ENCODE data around the gene SPEG.
A peak's percentile ranks its signal among the peaks of the same experiment; 100 is the strongest.
"Not testable (repeated sequence)": the region's sequence is repeated elsewhere in the genome, so short reads cannot be mapped to it uniquely, and the experiment has no call there.

SPEG gene

DNA sequence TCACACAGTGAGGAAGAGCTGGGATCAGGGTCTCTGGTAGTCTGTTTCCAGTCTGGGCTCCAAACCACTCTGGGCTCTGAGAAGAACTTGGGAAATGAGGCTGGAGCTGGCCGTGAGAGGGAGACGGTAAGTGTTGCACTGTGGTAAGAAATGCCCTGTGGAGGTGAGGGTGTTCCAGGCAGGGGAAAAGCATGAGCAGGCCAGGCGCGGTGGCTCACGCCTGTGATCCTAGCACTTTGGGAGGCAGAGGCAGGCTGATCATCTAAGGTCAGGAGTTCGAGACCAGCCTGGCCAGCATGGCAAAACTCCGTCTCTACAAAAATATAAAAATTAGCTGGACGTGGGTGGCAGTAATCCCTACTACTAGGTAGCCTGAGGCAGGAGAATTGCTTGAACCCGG is 30.8 kb upstream of the SPEG start:
- intact Hi-C loops (cut with DNase I): loop anchor here (1.0 kb wide), 1 partner anchor 126 kb away; no protein-coding TSS in a partner anchor
- DNase-seq: peak in 1 of 10 donors; percentile 45

GRCh38 chr2:219404291-219404910 is 30.2 kb upstream of the SPEG start:
- DNase-seq: peak in 1 of 10 donors; percentile 59
- intact Hi-C loops (cut with DNase I): no loop called here

DNA sequence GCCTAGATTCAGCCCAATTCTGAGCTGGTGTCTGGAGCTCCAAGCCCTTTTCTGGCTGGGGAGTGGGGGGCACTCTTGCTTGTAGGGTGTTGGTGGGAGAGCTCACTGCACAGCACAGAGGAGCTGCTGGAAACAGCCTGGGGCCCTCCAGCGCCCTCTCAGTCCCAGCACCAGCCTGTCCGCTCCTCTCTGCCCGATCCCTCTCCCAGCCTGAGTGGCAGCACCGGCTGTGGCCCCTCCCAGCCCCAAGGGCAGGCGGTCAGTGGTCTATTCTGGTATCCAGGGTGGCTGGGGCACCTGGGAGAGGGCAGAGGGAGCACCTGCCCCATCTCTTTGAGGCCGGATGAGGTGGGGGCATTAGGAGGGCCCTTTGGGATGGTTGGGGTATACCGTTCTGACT is 29.7 kb upstream of the SPEG start:
- intact Hi-C loops (cut with DNase I): no loop called here
- DNase-seq: peak in 1 of 10 donors; percentile 73

- DNase-seq: no peak
- intact Hi-C loops (cut with DNase I): no loop called here
Observed at GRCh38 chr2:219405451-219405850, 29.2 kb upstream of the SPEG start.

DNA sequence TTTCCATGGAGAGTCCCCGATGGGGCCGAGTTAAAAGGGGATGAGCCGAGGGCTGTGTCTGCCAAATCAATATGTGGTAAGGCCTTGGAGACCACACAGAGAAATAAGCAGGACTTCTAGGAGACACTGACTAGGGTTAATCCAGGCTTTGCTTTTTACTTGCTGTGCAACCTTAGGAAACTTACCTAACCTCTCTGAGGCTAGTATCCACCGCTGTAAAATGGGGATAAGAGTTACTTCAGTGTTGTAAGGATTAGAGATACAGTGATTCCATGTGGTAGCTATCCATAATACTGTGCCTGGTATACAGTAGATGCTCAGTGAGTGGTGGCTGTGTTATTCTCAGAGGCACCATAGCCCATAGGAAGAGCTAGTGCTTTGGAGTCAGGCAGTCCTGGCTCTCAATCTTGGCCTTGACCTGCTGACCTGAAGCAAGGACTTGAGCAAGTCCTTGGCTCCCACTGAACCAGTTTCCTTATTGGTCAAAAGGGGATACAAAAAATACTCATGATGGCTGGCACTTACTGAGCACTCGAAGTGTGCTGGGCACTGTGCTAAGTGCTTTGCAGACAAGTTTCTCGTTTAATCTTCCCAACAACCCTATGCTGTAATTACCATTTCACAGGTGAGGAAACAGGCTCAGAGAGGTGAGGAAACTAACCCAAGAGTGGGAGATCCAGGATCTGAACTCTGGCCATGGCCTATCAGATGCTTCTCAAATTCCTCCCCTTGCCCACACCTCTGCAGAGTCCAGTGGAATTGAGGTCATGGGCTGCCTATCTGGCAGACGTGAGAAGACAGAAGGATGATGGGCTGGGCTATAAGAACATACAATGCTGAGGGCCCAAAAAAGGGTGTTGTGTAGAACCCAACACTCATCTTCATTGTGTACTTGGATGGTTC is 28.4 kb upstream of the SPEG start:
- no peak for DNase-seq

GRCh38 chr2:219406861-219407230 is 27.8 kb upstream of the SPEG start:
- no peak for DNase-seq
- intact Hi-C loops (cut with DNase I): no loop called here

More for the DNA sequence above, 28.4 kb upstream of the SPEG start:
- intact Hi-C loops (cut with DNase I): no loop called here

GRCh38 chr2:219407343-219407742 is 27.3 kb upstream of the SPEG start:
- intact Hi-C loops (cut with DNase I): not testable (repeated sequence)

GRCh38 chr2:219408204-219408603 is 26.4 kb upstream of the SPEG start:
- DNase-seq: no peak

More at GRCh38 chr2:219407343-219407742, 27.3 kb upstream of the SPEG start:
- DNase-seq: not testable (repeated sequence)

DNA sequence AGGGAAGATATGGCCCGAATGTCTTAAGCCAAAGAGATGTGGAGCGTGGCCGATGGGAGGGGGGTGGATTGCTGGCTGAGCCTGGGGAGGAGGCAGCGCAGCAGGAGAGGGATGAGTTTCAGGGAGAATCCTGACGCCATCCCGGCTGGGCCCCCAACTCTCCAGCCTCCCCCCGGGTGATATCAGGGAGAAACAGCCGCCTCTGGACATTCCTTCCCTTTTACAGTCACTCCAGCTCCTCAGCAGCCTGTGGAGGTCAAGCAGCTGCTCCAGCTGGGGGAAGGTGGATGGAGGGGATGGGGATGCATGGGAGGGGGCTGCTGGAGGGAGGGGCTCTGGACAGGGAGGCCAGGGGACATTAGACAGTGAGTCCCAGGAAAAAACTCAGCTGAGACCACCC is 26.0 kb upstream of the SPEG start:
- peak in 1 of 10 donors; percentile 46 for DNase-seq
- intact Hi-C loops (cut with DNase I): no loop called here

More at GRCh38 chr2:219408204-219408603, 26.4 kb upstream of the SPEG start:
- intact Hi-C loops (cut with DNase I): no loop called here

GRCh38 chr2:219409619-219410018 is 25.0 kb upstream of the SPEG start:
- DNase-seq: no peak
- intact Hi-C loops (cut with DNase I): no loop called here

- intact Hi-C loops (cut with DNase I): no loop called here
- DNase-seq: no peak
Observed at GRCh38 chr2:219410390-219410789, 24.3 kb upstream of the SPEG start.

- intact Hi-C loops (cut with DNase I): no loop called here
- no peak for DNase-seq
Observed at GRCh38 chr2:219414857-219415256, 19.8 kb upstream of the SPEG start.

- DNase-seq: peak in 1 of 10 donors; percentile 22
- intact Hi-C loops (cut with DNase I): no loop called here
Observed at GRCh38 chr2:219415580-219416234, 18.9 kb upstream of the SPEG start.

- no peak for DNase-seq
- intact Hi-C loops (cut with DNase I): no loop called here
Observed at GRCh38 chr2:219416235-219416602, 18.4 kb upstream of the SPEG start.

GRCh38 chr2:219416938-219417337 is 17.7 kb upstream of the SPEG start:
- DNase-seq: peak in 1 of 10 donors; percentile 14
- intact Hi-C loops (cut with DNase I): no loop called here

GRCh38 chr2:219417374-219417773 is 17.3 kb upstream of the SPEG start:
- peak in 1 of 10 donors; percentile 29 for DNase-seq
- intact Hi-C loops (cut with DNase I): no loop called here

DNA sequence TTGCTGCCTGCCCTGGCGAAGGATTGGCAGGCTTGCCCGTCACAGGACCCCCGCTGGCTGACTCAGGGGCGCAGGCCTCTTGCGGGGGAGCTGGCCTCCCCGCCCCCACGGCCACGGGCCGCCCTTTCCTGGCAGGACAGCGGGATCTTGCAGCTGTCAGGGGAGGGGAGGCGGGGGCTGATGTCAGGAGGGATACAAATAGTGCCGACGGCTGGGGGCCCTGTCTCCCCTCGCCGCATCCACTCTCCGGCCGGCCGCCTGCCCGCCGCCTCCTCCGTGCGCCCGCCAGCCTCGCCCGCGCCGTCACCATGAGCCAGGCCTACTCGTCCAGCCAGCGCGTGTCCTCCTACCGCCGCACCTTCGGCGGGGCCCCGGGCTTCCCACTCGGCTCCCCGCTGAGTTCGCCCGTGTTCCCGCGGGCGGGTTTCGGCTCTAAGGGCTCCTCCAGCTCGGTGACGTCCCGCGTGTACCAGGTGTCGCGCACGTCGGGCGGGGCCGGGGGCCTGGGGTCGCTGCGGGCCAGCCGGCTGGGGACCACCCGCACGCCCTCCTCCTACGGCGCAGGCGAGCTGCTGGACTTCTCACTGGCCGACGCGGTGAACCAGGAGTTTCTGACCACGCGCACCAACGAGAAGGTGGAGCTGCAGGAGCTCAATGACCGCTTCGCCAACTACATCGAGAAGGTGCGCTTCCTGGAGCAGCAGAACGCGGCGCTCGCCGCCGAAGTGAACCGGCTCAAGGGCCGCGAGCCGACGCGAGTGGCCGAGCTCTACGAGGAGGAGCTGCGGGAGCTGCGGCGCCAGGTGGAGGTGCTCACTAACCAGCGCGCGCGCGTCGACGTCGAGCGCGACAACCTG is 16.3 kb upstream of the SPEG start, which contains the start of gene DES:
DES (plus strand) TSS at position 223 of the 857 bp plus-strand sequence; CDS start at position 309, 86 bp downstream.
- DNase-seq: peak in 1 of 10 donors; percentile 82
- intact Hi-C loops (cut with DNase I): no loop called here

GRCh38 chr2:219419012-219419324 is 15.7 kb upstream of the SPEG start:
- DNase-seq: no peak
- intact Hi-C loops (cut with DNase I): no loop called here

DNA sequence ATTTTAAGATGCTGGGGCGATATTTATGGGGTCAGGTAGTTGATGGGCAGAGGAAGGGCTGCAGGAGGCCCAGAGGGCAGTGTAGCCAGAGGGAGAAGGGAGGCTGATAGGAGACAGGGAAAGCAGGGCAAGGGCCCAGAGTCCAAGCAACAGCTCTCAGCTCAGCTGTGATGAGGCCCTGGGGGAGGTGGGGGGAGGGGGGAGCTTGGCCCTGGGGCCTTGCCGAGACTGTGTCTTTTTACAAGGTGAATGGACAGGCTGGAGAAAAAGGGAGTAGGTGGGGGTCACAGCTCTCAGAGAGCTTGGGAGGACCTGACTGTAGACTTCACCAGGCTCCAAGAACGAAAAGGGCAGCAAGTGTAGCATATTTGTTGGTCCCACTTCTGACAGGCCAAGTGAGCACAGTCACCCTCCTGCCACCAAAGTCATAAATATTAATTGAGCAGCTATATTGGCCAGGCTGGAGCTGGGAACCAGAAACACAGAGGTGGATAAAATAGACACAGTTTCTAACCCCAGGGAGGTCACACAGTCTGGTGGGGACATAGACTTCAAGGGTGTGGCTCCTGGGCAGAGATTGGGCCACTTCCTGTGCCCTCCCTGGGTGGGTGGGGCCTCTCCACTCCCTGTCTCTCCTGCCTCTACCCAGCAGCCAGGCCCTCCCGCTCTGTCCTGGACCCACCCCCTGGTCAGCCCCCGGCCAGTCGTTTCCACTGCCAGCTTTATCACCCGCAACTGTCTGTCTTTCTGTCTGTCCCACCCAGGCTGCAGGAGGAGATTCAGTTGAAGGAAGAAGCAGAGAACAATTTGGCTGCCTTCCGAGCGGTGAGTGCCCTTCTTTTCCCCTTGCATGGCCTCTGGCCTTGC is 15.1 kb upstream of the SPEG start:
- intact Hi-C loops (cut with DNase I): no loop called here
- DNase-seq: peak in 1 of 10 donors; percentile 24

Data from posterior cingulate gyrus (tissue), 11 donors.